HG03135 (cell line): ENCODE data around the gene TMEM60.
"Not testable (repeated sequence)": the region's sequence is repeated elsewhere in the genome, so short reads cannot be mapped to it uniquely, and the experiment has no call there.

Experiments
- ATAC-seq: cut with Tn5 transposase; IDR thresholded peaks from one replicate; pipeline ENCODE4 v1.9.1; 2021; ENCODE audit warnings: mild to moderate bottlenecking, moderate library complexity; ENCODE audit not compliant: unreplicated experiment

The TMEM60 gene

GRCh38 chr7:77798394-77799077 lies at the start of gene TMEM60, which contains the start of gene PHTF2:
Gene TMEM60 (minus strand): TSS chr7:77798434. CDS start chr7:77794373, 4,061 bp downstream.
Gene PHTF2 (plus strand): TSS chr7:77798773.
- ATAC-seq = peak; percentile 92

GRCh38 chr7:77846317-77847092 lies 48.3 kb upstream of the TMEM60 start:
- ATAC-seq = no peak

GRCh38 chr7:77843194-77843593 lies 45.0 kb upstream of the TMEM60 start:
- ATAC-seq = no peak

- ATAC-seq = no peak
Measured at GRCh38 chr7:77839919-77840318, 41.7 kb upstream of the TMEM60 start.

- no peak for ATAC-seq
Measured at GRCh38 chr7:77838929-77839491, 40.8 kb upstream of the TMEM60 start.

- ATAC-seq = no peak
Measured at GRCh38 chr7:77837966-77838365, 39.7 kb upstream of the TMEM60 start.

GRCh38 chr7:77837275-77837674 lies 39.0 kb upstream of the TMEM60 start:
- no peak for ATAC-seq

- ATAC-seq = not testable (repeated sequence)
Measured at GRCh38 chr7:77836425-77836824, 38.2 kb upstream of the TMEM60 start.

GRCh38 chr7:77833136-77833535 lies 34.9 kb upstream of the TMEM60 start:
- no peak for ATAC-seq

GRCh38 chr7:77831953-77832352 lies 33.7 kb upstream of the TMEM60 start:
- no peak for ATAC-seq

- no peak for ATAC-seq
Measured at GRCh38 chr7:77831481-77831880, 33.2 kb upstream of the TMEM60 start.

- no peak for ATAC-seq
Measured at GRCh38 chr7:77830649-77831355, 32.6 kb upstream of the TMEM60 start.

- no peak for ATAC-seq
Measured at GRCh38 chr7:77827999-77828398, 29.8 kb upstream of the TMEM60 start.

- no peak for ATAC-seq
Measured at GRCh38 chr7:77826300-77826699, 28.1 kb upstream of the TMEM60 start.

- ATAC-seq = no peak
Measured at GRCh38 chr7:77825131-77825530, 26.9 kb upstream of the TMEM60 start.

GRCh38 chr7:77824636-77825035 lies 26.4 kb upstream of the TMEM60 start:
- no peak for ATAC-seq

- peak; percentile 39 for ATAC-seq
Measured at GRCh38 chr7:77823787-77824186, 25.6 kb upstream of the TMEM60 start.

- ATAC-seq = no peak
Measured at GRCh38 chr7:77822269-77822668, 24.0 kb upstream of the TMEM60 start.

- ATAC-seq = no peak
Measured at GRCh38 chr7:77820967-77821366, 22.7 kb upstream of the TMEM60 start.

GRCh38 chr7:77819021-77819420 lies 20.8 kb upstream of the TMEM60 start:
- ATAC-seq = no peak

- ATAC-seq = no peak
Measured at GRCh38 chr7:77813180-77813579, 14.9 kb upstream of the TMEM60 start.
